Measurements from ENCODE around the gene INPP5K. TPM values are rescaled to one million over a fixed set of nuclear protein-coding genes. Genes with fewer than 3 reads are reported as not detected.
"Not testable (repeated sequence)": the region's sequence is repeated elsewhere in the genome, so short reads cannot be mapped to it uniquely, and the experiment has no call there.

INPP5K gene
- total and polyA plus RNA-seq, 7 experiments from 2014 or later, result 50.5 to 184 (median 84.2) TPM

GRCh38 chr17:1511756-1512321 is 4.6 kb downstream of the INPP5K start:
- no peak for DNase-seq
- Histone ChIP-seq H3K36me3 (ENCODE audit: control insufficient read depth in 2 of 3, insufficient read depth in 3 of 3, low read length in 3 of 3) (peaks cover 0 to 69% (median 13%) of the 10 kb centered on the region in 3 experiments), H3K4me3 (ENCODE audit: low read length) (no peak overlapping the region), H3K27ac (ENCODE audit: low read depth, low read length) (no peak overlapping the region), H3K4me1 (ENCODE audit: control insufficient read depth in 2 of 2, insufficient read depth in 2 of 2, low read length in 2 of 2) (peaks cover 6 to 9% of the 10 kb centered on the region in 2 donors), H3K27me3 (ENCODE audit: control insufficient read depth in 2 of 2, insufficient read depth in 2 of 2, low read length in 2 of 2) (no peaks in the 10 kb centered on the region), H3K9me3 (ENCODE audit: control insufficient read depth in 2 of 3, low read length in 3 of 3) (no peaks in the 10 kb centered on the region)
- Mint-ChIP-seq H3K9me3 (no peaks in the 10 kb centered on the region), H3K4me1 (peaks cover 16 to 40% (median 30%) of the 10 kb centered on the region in 7 donors), H3K4me3 (no peak overlapping the region), H3K27me3 (no peaks in the 10 kb centered on the region), H3K27ac (peak overlapping the region in 3 of 9 donors; percentile 2 to 30 (median 28)), H3K36me3 (peaks cover 0 to 43% (median 15%) of the 10 kb centered on the region in 5 donors)
- ATAC-seq, result no peak
- ChIA-PET POLR2A (no interaction called here), CTCF (interaction anchor here (1.3 kb wide), 1 partner anchor 149 kb away, joined by 4 read pairs; no protein-coding TSS in a partner anchor)
- intact Hi-C loops (cut with micrococcal nuclease), result no loop called here

- H3K4me3 ChIP-seq (ENCODE audit: low read length), result no peak overlapping the region
- ATAC-seq (no peak), DNase-seq (no peak)
- intact Hi-C loops (cut with micrococcal nuclease), result no loop called here
- H3K4me1 ChIP-seq (ENCODE audit: control insufficient read depth in 2 of 2, insufficient read depth in 2 of 2, low read length in 2 of 2), result peaks cover 6 to 9% of the 10 kb centered on the region in 2 donors
- POLR2A ChIA-PET, result no interaction called here
- no peak overlapping the region for H3K27ac ChIP-seq (ENCODE audit: low read depth, low read length)
- Mint-ChIP-seq H3K27me3 (no peaks in the 10 kb centered on the region), H3K4me1 (peaks cover 16 to 40% (median 30%) of the 10 kb centered on the region in 7 donors), H3K36me3 (peaks cover 0 to 47% (median 17%) of the 10 kb centered on the region in 5 donors), H3K4me3 (no peak overlapping the region), H3K27ac (no peak overlapping the region), H3K9me3 (no peaks in the 10 kb centered on the region)
- no peaks in the 10 kb centered on the region for H3K9me3 ChIP-seq (ENCODE audit: control insufficient read depth in 2 of 3, low read length in 3 of 3)
- peaks cover 0 to 72% (median 13%) of the 10 kb centered on the region in 3 experiments for H3K36me3 ChIP-seq (ENCODE audit: control insufficient read depth in 2 of 3, insufficient read depth in 3 of 3, low read length in 3 of 3)
- CTCF ChIA-PET, result interaction anchor here (0.6 to 1.3 kb wide), 2 partner anchors 141 to 148 kb away, joined by 4 to 9 read pairs; no protein-coding TSS in a partner anchor
- H3K27me3 ChIP-seq (ENCODE audit: control insufficient read depth in 2 of 2, insufficient read depth in 2 of 2, low read length in 2 of 2), result no peaks in the 10 kb centered on the region
Measured at GRCh38 chr17:1511290-1511689, 5.1 kb downstream of the INPP5K start.

DNA sequence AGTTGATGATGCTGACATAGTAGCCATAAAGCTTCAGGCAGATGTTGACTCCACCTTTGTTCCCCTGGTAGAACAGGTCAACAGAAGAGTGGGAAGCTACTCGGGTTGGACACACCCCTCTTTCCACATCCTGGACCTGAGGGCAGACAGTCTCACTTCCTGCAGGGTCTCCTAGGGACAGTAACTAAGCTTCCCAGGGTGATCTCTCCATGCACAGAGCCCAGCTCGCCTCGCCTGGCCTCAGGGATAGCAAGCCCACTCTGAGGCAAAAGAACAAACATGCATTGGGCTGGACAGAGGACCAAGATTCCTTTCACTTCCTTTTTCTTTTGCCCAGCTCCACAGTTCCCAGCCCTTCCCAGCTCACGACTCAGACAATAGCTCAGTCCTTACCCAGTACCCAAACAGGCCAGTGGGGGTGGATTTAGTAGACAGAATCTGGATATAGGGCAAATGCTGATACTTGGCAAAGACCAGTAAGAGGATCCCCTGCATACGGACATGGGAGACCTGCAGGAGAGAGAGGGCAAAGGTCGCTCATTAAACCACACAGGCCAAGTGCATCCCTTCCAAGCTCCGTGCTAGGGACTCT is 7.0 kb downstream of the INPP5K start:
- H3K4me3 ChIP-seq (ENCODE audit: low read length), result no peak overlapping the region
- H3K4me3 Mint-ChIP-seq, result no peak overlapping the region
- H3K36me3 Mint-ChIP-seq, result peaks cover 0 to 48% (median 18%) of the 10 kb centered on the region in 5 donors
- no peaks in the 10 kb centered on the region for H3K27me3 Mint-ChIP-seq
- H3K27me3 ChIP-seq (ENCODE audit: control insufficient read depth in 2 of 2, insufficient read depth in 2 of 2, low read length in 2 of 2), result no peaks in the 10 kb centered on the region
- ChIA-PET POLR2A (interaction anchor here (0.6 to 1.0 kb wide), 2 partner anchors 25 to 53 kb away, joined by 3 to 4 read pairs; partner anchors contain the start of gene PITPNA), CTCF (interaction anchor here (0.7 to 1.5 kb wide), 2 partner anchors 144 to 228 kb away, joined by 5 to 7 read pairs; no protein-coding TSS in a partner anchor)
- no peaks in the 10 kb centered on the region for H3K9me3 ChIP-seq (ENCODE audit: control insufficient read depth in 2 of 3, low read length in 3 of 3)
- intact Hi-C loops (cut with micrococcal nuclease), result no loop called here
- peaks cover 0 to 87% (median 13%) of the 10 kb centered on the region in 3 experiments for H3K36me3 ChIP-seq (ENCODE audit: control insufficient read depth in 2 of 3, insufficient read depth in 3 of 3, low read length in 3 of 3)
- no peaks in the 10 kb centered on the region for H3K9me3 Mint-ChIP-seq
- peaks cover 8 to 25% (median 16%) of the 10 kb centered on the region in 7 donors for H3K4me1 Mint-ChIP-seq
- H3K27ac Mint-ChIP-seq, result peak overlapping the region in 1 of 9 donors; percentile 72
- H3K27ac ChIP-seq (ENCODE audit: low read depth, low read length), result no peak overlapping the region
- no peaks in the 10 kb centered on the region for H3K4me1 ChIP-seq (ENCODE audit: control insufficient read depth in 2 of 2, insufficient read depth in 2 of 2, low read length in 2 of 2)
- ATAC-seq (peak; percentile 20), DNase-seq (no peak)

DNA sequence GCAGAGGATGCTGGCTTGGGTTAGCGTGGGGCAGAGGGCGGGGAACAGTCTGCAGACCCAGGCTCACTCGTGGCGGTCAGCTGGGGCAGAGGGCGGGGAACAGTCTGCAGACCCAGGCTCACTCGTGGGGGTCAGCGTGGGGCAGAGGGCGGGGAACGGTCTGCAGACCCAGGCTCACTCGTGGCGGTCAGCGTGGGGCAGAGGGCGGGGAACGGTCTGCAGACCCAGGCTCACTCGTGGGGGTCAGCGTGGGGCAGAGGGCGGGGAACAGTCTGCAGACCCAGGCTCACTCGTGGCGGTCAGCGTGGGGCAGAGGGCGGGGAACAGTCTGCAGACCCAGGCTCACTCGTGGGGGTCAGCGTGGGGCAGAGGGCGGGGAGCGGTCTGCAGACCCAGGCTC is 7.7 kb downstream of the INPP5K start:
- H3K27ac Mint-ChIP-seq; ATAC-seq; H3K4me3 ChIP-seq (ENCODE audit: low read length); H3K9me3 ChIP-seq (ENCODE audit: control insufficient read depth in 2 of 3, low read length in 3 of 3); H3K27me3 ChIP-seq (ENCODE audit: control insufficient read depth in 2 of 2, insufficient read depth in 2 of 2, low read length in 2 of 2); intact Hi-C loops (cut with micrococcal nuclease); DNase-seq; POLR2A ChIA-PET; H3K27me3 Mint-ChIP-seq; H3K4me1 ChIP-seq (ENCODE audit: control insufficient read depth in 2 of 2, insufficient read depth in 2 of 2, low read length in 2 of 2); H3K27ac ChIP-seq (ENCODE audit: low read depth, low read length); H3K4me3 Mint-ChIP-seq; H3K9me3 Mint-ChIP-seq: not testable (repeated sequence)
- CTCF ChIA-PET, result interaction anchor here (1.5 kb wide), 1 partner anchor 143 kb away, joined by 5 read pairs; no protein-coding TSS in a partner anchor
- H3K36me3 ChIP-seq (ENCODE audit: control insufficient read depth in 2 of 3, insufficient read depth in 3 of 3, low read length in 3 of 3), result peaks cover 0 to 91% (median 13%) of the 10 kb centered on the region in 3 experiments
- H3K4me1 Mint-ChIP-seq, result peaks cover 5 to 20% (median 12%) of the 10 kb centered on the region in 7 donors
- peaks cover 0 to 50% (median 20%) of the 10 kb centered on the region in 5 donors for H3K36me3 Mint-ChIP-seq

DNA sequence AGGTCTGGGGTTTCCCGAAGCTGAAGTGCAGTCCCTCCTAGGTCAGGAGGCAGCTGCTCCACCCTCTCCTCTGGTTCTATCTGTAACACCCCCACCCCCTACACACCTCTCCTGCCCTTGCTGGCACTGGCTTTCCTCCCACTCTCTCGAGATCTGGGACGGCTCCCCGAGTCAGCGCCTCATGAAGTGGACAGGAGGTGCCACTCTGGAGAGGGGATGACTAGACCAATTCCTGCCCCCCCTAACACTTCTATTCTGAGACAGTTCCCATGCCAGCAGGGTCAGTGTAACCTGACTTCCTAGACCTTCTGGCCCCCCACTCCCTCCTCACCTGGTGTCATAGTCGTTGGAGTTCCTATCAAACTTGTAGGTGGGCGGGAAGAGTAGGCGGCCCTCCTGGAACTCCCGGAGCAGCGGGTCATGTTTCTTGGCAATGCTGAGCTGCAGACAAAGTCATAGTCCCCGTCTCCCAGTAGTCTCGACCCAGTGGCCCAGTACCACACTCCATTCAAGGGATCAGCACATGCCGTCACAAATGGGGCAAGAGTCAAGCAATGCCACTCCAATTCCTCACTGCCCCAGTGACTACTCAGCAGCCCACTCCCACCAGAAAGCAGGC is 9.7 kb downstream of the INPP5K start:
- H3K4me3 Mint-ChIP-seq, result no peak overlapping the region
- no peaks in the 10 kb centered on the region for H3K9me3 ChIP-seq (ENCODE audit: control insufficient read depth in 2 of 3, low read length in 3 of 3)
- DNase-seq (no peak), ATAC-seq (no peak)
- H3K4me3 ChIP-seq (ENCODE audit: low read length), result no peak overlapping the region
- H3K4me1 ChIP-seq (ENCODE audit: control insufficient read depth in 2 of 2, insufficient read depth in 2 of 2, low read length in 2 of 2), result no peaks in the 10 kb centered on the region
- intact Hi-C loops (cut with micrococcal nuclease), result no loop called here
- H3K36me3 Mint-ChIP-seq, result peaks cover 0 to 40% (median 18%) of the 10 kb centered on the region in 5 donors
- POLR2A ChIA-PET, result no interaction called here
- H3K36me3 ChIP-seq (ENCODE audit: control insufficient read depth in 2 of 3, insufficient read depth in 3 of 3, low read length in 3 of 3), result peaks cover 0 to 75% (median 4%) of the 10 kb centered on the region in 3 experiments
- H3K27ac ChIP-seq (ENCODE audit: low read depth, low read length), result no peak overlapping the region
- peak overlapping the region in 1 of 9 donors; percentile 4 for H3K27ac Mint-ChIP-seq
- H3K27me3 ChIP-seq (ENCODE audit: control insufficient read depth in 2 of 2, insufficient read depth in 2 of 2, low read length in 2 of 2), result no peaks in the 10 kb centered on the region
- no peaks in the 10 kb centered on the region for H3K9me3 Mint-ChIP-seq
- H3K27me3 Mint-ChIP-seq, result no peaks in the 10 kb centered on the region
- CTCF ChIA-PET, result interaction anchor here (0.7 to 1.6 kb wide), 2 partner anchors 9 to 830 kb away, joined by 3 to 4 read pairs; partner anchors contain the start of gene INPP5K
- H3K4me1 Mint-ChIP-seq, result peaks cover under 1 to 10% (median 9%) of the 10 kb centered on the region in 7 donors

GRCh38 chr17:1505586-1505985 is 10.8 kb downstream of the INPP5K start:
- ChIA-PET CTCF (interaction anchor here (1.6 kb wide), 1 partner anchor 10 kb away, joined by 4 read pairs; the partner anchor contains the start of gene INPP5K), POLR2A (no interaction called here)
- no peak overlapping the region for H3K4me3 Mint-ChIP-seq
- Histone ChIP-seq H3K36me3 (ENCODE audit: control insufficient read depth in 2 of 3, insufficient read depth in 3 of 3, low read length in 3 of 3) (peaks cover 0 to 64% (median 4%) of the 10 kb centered on the region in 3 experiments), H3K27ac (ENCODE audit: low read depth, low read length) (no peak overlapping the region), H3K4me1 (ENCODE audit: control insufficient read depth in 2 of 2, insufficient read depth in 2 of 2, low read length in 2 of 2) (no peaks in the 10 kb centered on the region), H3K4me3 (ENCODE audit: low read length) (no peak overlapping the region), H3K27me3 (ENCODE audit: control insufficient read depth in 2 of 2, insufficient read depth in 2 of 2, low read length in 2 of 2) (no peaks in the 10 kb centered on the region), H3K9me3 (ENCODE audit: control insufficient read depth in 2 of 3, low read length in 3 of 3) (no peaks in the 10 kb centered on the region)
- no peaks in the 10 kb centered on the region for H3K9me3 Mint-ChIP-seq
- peak overlapping the region in 1 of 9 donors; percentile 63 for H3K27ac Mint-ChIP-seq
- peaks cover 0 to 42% (median 13%) of the 10 kb centered on the region in 5 donors for H3K36me3 Mint-ChIP-seq
- no peaks in the 10 kb centered on the region for H3K27me3 Mint-ChIP-seq
- intact Hi-C loops (cut with micrococcal nuclease), result no loop called here
- no peak for ATAC-seq
- H3K4me1 Mint-ChIP-seq, result peaks cover 0 to 10% (median 9%) of the 10 kb centered on the region in 7 donors
- no peak for DNase-seq

Measured in naive thymus-derived CD4-positive, alpha-beta T cell (primary cell).